NCI-H2081 (cell line): ENCODE measurements around the gene GOLGB1.
"Not testable (repeated sequence)": the region's sequence is repeated elsewhere in the genome, so short reads cannot be mapped to it uniquely, and the experiment has no call there.

Experiments used
- DNase-seq, 2 experiments: peaks; one replicate each; lab custom pipeline; 2025; lab: John Stamatoyannopoulos, UW

The GOLGB1 gene

GRCh38 chr3:121749276-121750086 lies at the start of gene GOLGB1:
Gene GOLGB1, minus strand, starts transcription at chr3:121749741. Its CDS starts 18,770 bp downstream, at chr3:121730971.
- DNase-seq = peak; percentile 100

- DNase-seq = no peak
Measured at GRCh38 chr3:121796970-121797369, 47.4 kb upstream of the GOLGB1 start.

- no peak for DNase-seq
Measured at GRCh38 chr3:121794264-121794983, 44.9 kb upstream of the GOLGB1 start.

GRCh38 chr3:121793078-121793477 lies 43.5 kb upstream of the GOLGB1 start:
- no peak for DNase-seq

DNA sequence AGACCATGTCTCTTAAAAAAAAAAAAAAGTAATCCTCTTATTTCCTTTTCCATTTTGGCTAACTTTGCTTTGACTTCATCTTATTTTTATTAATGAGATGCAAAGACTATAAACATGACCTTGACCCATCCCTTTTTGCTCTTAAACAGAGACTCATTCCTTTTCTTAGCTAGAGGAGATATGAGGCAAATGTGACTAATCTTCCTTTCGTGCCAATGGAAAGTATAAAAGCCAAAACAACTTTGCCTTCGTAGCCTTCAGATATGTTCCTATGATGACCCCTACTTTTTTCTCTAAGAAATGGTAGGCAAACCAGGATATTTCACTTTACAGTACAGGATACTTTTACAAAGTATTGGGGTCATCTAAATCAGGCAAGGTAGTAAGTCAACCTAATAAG lies 36.9 kb upstream of the GOLGB1 start:
- DNase-seq = no peak

DNA sequence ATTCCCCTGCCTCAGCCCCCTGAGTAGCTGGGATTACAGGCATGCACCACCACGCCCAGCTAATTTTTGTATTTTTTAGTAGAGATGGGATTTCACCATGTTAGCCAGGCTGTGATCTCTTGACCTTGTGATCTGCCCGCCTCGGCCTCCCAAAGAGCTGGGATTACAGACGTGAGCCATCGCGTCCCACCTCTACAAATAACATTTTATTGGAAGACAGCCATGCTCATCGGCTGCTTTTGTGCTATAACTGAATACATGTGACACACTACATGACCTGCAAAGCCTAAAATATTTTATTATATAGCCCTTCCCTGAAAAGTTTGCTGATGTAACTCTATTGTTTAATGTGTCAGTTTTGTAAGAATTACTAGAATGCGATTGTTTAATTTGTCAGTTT lies 33.2 kb upstream of the GOLGB1 start:
- not testable (repeated sequence) for DNase-seq

DNA sequence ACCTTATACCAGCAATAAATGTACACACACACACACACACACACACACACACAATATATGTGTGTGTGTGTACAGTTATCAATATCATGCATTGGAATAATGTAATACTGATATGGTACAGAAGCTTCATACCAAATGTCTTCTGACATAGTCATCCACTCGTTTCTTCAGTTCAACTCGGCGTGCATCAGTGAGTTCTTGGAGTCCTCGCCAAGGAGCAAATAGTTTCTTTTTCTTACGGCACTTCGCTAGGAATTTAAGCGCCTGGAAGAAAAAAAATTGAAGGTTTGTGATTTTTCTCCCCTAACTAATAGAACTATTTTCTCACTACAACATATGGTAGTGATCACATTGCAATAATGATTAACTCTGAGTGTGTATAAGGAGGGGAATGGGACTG lies 32.1 kb upstream of the GOLGB1 start:
- DNase-seq = no peak

DNA sequence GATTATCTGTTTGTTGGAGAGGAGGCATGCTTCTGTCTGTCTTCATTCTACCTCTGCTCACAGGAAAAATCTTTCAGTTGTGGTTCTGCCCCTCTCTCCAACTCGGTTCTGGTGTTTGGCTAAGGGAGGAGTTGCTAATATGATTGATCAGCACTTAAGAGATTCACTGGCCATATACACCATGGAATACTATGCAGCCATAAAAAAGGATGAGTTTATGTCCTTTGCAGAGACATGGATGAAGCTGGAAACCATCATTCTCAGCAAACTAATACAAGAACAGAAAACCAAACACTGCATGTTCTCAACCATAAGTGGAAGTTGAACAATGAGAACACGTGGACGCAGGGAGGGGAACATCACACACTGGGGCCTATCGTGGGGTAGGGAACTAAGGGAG lies 25.6 kb upstream of the GOLGB1 start:
- not testable (repeated sequence) for DNase-seq

DNA sequence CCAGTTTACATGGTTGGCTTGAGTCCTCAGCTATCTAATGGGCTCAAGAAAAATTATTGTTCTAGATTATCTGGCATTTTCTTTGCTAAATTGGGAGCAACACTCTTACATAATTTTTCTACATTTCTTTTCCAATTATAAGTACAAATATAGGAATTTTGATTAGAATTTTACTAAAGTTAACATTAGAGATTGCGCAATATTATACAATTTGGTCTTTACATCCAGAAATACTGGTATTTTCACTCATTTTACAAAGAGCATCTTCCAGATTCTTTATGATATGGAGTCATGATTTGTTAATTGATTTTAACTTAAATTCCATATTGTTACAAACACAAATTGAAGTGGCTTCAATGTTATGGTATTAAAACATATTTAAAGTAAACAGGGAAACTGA lies 19.7 kb upstream of the GOLGB1 start:
- DNase-seq = no peak

GRCh38 chr3:121768452-121768851 lies 18.9 kb upstream of the GOLGB1 start:
- DNase-seq = no peak

DNA sequence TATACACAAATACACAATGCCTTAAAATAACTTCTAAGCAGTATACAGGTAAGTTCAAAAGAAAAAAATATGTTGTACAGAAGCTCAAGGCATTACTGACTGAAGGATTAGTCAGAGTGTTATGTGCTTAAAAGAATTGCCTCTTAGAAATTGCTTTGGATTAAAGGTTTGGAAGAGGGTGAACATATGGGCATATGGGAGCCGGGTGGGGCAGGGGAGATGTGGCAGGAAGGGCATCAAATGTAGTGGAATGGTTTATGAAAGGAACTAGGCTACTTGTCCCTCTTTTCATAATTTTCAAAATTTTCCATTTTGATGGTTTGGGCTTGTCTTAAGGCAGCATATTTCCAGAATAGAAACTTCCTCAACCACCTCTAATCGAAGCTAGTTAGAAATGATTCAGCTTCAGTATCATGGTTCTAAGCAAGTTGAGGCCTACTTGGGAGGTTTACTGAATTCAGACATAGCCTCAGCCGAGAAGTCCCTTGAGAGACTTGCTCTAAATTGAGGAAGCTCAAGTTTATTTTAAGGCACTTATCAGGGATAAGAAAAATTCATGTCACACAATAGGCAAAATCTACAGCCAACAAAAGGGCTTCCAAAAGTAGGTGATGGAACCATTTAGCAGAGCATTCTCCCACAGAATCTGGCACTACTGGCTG lies 10.1 kb upstream of the GOLGB1 start:
- no peak for DNase-seq

GRCh38 chr3:121758727-121759450 lies 9.3 kb upstream of the GOLGB1 start:
- no peak for DNase-seq

GRCh38 chr3:121757812-121758545 lies 8.4 kb upstream of the GOLGB1 start:
- no peak for DNase-seq

GRCh38 chr3:121757087-121757811 lies 7.7 kb upstream of the GOLGB1 start:
- no peak for DNase-seq

- no peak for DNase-seq
Measured at GRCh38 chr3:121752772-121753171, 3.2 kb upstream of the GOLGB1 start.

- no peak for DNase-seq
Measured at GRCh38 chr3:121752261-121752660, 2.7 kb upstream of the GOLGB1 start.

DNA sequence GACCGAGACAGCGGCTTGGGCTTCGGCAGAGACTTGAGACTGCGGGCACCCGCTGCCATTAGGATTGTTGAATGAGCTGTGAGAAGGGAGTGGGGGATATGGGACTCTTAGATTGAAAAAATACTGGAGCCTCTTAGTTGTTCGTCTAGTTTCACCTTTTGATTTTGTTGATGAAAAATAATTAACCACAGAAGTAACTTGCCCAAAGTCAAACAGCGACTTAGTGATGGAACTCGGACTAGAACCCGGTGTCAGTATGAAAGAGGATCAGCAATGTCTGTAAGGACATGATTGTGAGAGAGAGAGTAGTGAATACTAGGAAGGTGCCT lies 510 bp upstream of the GOLGB1 start:
- no peak for DNase-seq

GRCh38 chr3:121748680-121749275 lies 763 bp downstream of the GOLGB1 start:
- peak in 1 of 2 experiments; percentile 72 for DNase-seq

DNA sequence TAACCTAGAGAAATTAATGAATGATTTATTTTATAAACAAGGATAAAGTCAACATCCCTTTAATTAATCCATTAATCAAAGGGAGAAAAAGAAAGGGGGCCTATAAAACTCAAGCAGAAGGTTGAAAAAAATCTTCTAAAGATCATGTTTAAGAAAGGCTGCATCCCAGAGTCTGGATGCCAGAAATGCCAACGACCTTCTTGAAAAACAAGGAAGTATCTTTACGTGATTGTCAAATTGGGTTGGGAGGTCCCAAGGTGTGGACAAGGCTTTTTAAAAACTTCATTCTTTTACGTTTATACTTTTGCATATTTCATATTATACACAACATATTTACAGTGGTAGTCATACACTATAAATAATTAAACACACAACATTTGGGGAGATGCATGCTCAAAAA lies 1.6 kb downstream of the GOLGB1 start:
- no peak for DNase-seq

DNA sequence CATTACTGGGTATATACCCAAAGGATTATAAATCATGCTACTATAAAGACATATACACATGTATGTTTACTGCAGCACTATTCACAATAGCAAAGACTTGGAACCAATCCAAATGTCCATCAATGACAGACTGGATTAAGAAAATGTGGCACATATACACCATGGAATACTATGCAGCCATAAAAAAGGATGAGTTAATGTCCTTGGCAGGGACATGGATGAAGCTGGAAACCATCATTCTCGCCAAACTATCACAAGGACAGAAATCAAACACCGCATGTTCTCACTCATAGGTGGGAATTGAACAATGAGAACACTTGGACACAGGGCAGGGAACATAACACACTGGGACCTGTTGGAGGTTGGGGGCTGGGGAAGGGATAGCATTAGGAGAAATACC lies 6.4 kb downstream of the GOLGB1 start:
- DNase-seq = not testable (repeated sequence)

GRCh38 chr3:121740896-121741295 lies 8.6 kb downstream of the GOLGB1 start:
- DNase-seq = no peak
